GM06990 (cell line): Measurements from ENCODE around the gene EPDR1.

ENCODE experiments used
- DNase-seq: peaks from one replicate; pipeline ENCODE4 v3.0.0-alpha.2; 2011; ENCODE audit not compliant: insufficient read length; ENCODE audit errors: extremely low read depth
- H3K27me3 ChIP-seq: replicated peaks from 2 replicates; pipeline ENCODE4 v1.6.0; 2011; ENCODE audit warnings: low read length; ENCODE audit not compliant: control insufficient read depth, insufficient read depth
- H3K36me3 ChIP-seq: 2 replicates; pipeline ENCODE4 v1.5.1; 2011; ENCODE audit warnings: low read length; ENCODE audit not compliant: control insufficient read depth, insufficient read depth
- H3K4me3 ChIP-seq: replicated peaks from 2 replicates; pipeline ENCODE4 v1.5.1; 2011; ENCODE audit warnings: low read depth, mild to moderate bottlenecking, control low read depth, low read length
- CTCF ChIP-seq: IDR thresholded peaks from 2 replicates; pipeline ENCODE4 v1.5.1; 2011; ENCODE audit warnings: low read length, control low read depth, mild to moderate bottlenecking, inconsistent platforms; ENCODE audit not compliant: insufficient read depth, poor library complexity, severe bottlenecking

EPDR1 gene

GRCh38 chr7:37920305-37920848, at the start of gene EPDR1:
Gene EPDR1, plus strand, starts transcription at chr7:37920640. Its CDS starts 300 bp downstream, at chr7:37920940.
- H3K4me3 ChIP-seq = peak within 1 kb of the TSS; percentile 66
- peak; percentile 51 for DNase-seq
- H3K36me3 ChIP-seq = no peaks in the 10 kb centered on the region
- TF ChIP-seq CTCF = peak; percentile 42
- no peaks in the 10 kb centered on the region; the same call in 1 of the 2 replicates for H3K27me3 ChIP-seq

- Histone ChIP-seq H3K4me3 (no peak overlapping the region), H3K27me3 (no peaks in the 10 kb centered on the region), H3K36me3 (no peaks in the 10 kb centered on the region)
- TF ChIP-seq CTCF = no peak
- no peak for DNase-seq
Measured at GRCh38 chr7:37882086-37882485, 38.4 kb upstream of the EPDR1 start.

DNA sequence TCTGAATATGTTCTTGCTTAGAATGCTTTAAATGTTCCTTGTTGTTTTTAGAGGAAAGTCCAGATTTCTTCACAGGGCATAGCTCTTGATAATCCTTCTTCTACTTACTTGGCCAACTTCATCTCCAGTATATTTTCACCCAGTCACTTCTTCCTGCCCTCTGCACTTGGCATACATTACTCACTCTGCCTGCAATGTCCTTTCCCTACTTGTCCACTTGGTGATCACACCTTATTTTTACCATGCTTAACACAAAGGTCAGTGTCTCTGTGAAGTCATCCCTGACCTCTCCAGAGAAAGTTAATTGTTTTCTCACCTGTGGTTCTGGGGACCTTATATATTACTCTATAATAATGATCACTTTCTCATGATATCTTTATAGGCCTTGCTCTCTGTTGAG, 27.1 kb upstream of the EPDR1 start:
- DNase-seq = no peak
- Histone ChIP-seq H3K4me3 (no peak overlapping the region), H3K27me3 (no peaks in the 10 kb centered on the region), H3K36me3 (no peaks in the 10 kb centered on the region)
- no peak for TF ChIP-seq CTCF

- H3K4me3 ChIP-seq = no peak overlapping the region
- H3K27me3 ChIP-seq = no peaks in the 10 kb centered on the region
- DNase-seq = no peak
- TF ChIP-seq CTCF = no peak
- no peaks in the 10 kb centered on the region for H3K36me3 ChIP-seq
Measured at GRCh38 chr7:37894671-37895070, 25.8 kb upstream of the EPDR1 start.

GRCh38 chr7:37899712-37900247, 20.7 kb upstream of the EPDR1 start:
- no peak for TF ChIP-seq CTCF
- H3K4me3 ChIP-seq = no peak overlapping the region

GRCh38 chr7:37901236-37901827, 19.1 kb upstream of the EPDR1 start:
- Histone ChIP-seq H3K4me3 (no peak overlapping the region), H3K27me3 (no peaks in the 10 kb centered on the region; the same call in 1 of the 2 replicates), H3K36me3 (no peaks in the 10 kb centered on the region)
- no peak for DNase-seq
- peak; percentile 53 for TF ChIP-seq CTCF

More at GRCh38 chr7:37899712-37900247, 20.7 kb upstream of the EPDR1 start:
- DNase-seq = no peak
- H3K27me3 ChIP-seq = no peaks in the 10 kb centered on the region; the same call in 1 of the 2 replicates
- H3K36me3 ChIP-seq = no peaks in the 10 kb centered on the region
